Measurements from ENCODE around the gene UBE2O. TPM values are rescaled to one million over a fixed set of nuclear protein-coding genes. Genes with fewer than 3 reads are reported as not detected.

Gene UBE2O
- total and polyA plus RNA-seq, 11 donors: 16.0 to 36.1 (median 30.7) TPM

DNA sequence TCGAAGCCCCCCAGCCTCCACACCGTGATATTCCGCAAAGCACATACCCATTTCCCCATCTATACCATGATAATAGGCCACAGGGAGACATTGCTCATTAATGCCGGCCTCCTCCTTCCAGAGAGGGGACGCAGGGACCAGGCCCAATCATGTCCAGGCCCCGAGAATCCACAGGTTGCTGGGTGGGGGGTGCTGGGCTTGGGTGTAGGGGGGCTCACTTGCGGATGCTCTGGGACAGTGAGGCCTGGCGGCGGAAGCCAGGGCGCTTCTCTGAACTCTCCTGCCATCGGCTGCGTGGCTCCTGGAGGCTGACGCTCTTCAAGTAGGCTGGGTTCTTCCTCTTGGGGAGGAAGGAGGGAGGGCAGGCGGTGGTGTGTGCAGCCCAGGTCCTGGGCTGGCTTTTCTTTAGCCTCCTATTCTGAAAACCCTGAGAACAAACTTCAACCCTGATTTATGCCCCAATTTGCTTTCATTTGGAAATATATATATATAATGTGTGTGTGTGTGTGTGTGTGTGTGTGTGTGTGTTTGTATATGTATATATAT lies 26.6 kb upstream of the UBE2O start:
- TF ChIP-seq, protein P1, sequence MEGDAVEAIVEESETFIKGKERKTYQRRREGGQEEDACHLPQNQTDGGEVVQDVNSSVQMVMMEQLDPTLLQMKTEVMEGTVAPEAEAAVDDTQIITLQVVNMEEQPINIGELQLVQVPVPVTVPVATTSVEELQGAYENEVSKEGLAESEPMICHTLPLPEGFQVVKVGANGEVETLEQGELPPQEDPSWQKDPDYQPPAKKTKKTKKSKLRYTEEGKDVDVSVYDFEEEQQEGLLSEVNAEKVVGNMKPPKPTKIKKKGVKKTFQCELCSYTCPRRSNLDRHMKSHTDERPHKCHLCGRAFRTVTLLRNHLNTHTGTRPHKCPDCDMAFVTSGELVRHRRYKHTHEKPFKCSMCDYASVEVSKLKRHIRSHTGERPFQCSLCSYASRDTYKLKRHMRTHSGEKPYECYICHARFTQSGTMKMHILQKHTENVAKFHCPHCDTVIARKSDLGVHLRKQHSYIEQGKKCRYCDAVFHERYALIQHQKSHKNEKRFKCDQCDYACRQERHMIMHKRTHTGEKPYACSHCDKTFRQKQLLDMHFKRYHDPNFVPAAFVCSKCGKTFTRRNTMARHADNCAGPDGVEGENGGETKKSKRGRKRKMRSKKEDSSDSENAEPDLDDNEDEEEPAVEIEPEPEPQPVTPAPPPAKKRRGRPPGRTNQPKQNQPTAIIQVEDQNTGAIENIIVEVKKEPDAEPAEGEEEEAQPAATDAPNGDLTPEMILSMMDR (IDR thresholded peaks at IDR 0.05): no peak
- Histone ChIP-seq H3K4me1 (peaks cover 0 to 43% (median 0%) of the 10 kb centered on the region in 12 donors), H3K27me3 (no peaks in the 10 kb centered on the region), H3K9me3 (no peaks in the 10 kb centered on the region), H3K36me3 (peaks cover 0 to 61% (median 0%) of the 10 kb centered on the region in 9 donors), H3K27ac (no peak overlapping the region), H3K4me3 (no peak overlapping the region)
- WGBS, 4 donors: 88 to 91% (median 90%) methylated on average over 12 to 14 of the region's 14 CpGs
- no peak for DNase-seq
- intact Hi-C loops (cut with DNase I): no loop called here
- ATAC-seq: no peak

DNA sequence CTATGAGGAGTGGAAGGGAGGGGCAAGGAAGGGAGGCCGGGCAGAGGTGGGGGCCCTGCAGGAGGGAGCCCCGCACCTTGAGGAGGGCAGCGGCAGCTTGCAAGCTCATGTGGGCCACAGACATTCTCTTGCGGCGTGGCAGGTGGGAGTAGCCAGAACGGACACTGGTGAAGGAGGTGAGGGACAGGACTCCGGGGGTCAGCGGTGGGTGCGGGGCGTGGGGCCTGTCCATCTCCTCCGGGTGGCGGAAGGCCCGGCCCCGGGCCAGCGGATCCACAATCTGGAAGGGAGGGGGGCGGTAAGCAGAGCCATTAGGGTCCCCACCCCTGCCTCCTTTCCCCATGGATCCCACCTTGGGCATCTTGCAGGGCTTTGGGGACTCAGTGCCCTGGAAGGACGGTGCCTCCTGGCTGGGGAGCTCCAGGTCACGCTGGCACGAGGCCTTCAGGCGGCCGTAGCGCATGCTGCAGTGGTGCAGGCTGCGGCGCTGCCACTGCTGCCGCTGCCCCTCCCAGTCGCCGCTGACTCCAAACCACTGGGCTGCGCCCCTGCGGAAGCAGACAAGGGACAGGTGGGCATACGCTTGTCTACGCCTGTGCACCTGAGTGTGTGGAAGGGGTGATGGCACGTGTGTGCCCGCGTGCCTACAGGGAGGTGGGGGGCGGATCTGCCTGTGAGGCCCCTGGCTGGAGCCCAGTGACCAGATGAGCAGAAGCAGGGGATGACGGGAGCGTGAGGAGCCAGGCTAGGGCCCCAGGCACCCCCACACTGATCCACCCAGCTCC lies 26.0 kb upstream of the UBE2O start:
- Histone ChIP-seq H3K4me3 (no peak overlapping the region), H3K9me3 (no peaks in the 10 kb centered on the region), H3K27ac (no peak overlapping the region), H3K4me1 (peaks cover 0 to 36% (median 0%) of the 10 kb centered on the region in 12 donors), H3K27me3 (no peaks in the 10 kb centered on the region), H3K36me3 (peaks cover 0 to 68% (median 0%) of the 10 kb centered on the region in 9 donors)
- ATAC-seq (no peak), DNase-seq (no peak)
- WGBS, 4 donors: 91 to 95% (median 92%) methylated on average over 22 to 37 of the region's 37 CpGs
- TF ChIP-seq, protein P1 (IDR thresholded peaks at IDR 0.05): no peak
- TF ChIP-seq POLR2A (IDR thresholded peaks at IDR 0.05): no peak
- intact Hi-C loops (cut with DNase I): no loop called here

DNA sequence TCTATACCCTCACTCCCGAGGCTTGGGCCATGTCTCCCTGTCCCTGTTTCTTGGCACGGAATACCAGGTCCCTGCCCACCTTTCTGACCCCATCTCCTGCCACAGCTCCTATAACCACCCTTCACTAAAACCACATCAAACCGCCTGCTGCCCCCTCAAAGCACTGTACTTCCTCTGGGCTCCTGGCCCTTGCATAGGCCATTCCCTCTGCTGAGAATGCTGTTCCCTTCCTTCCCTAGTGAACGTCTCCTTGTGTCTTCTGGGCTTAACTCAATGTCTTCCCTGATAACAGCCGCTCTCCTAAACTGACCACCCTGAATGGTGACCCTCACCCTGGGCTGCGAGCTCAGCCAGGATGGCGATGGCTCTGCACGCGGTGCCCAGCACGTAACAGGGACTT lies 25.1 kb upstream of the UBE2O start:
- 94 to 95% (median 95%) methylated on average over 10 of the region's 10 CpGs for WGBS, 4 donors
- H3K4me3 ChIP-seq: no peak overlapping the region
- H3K27me3 ChIP-seq: no peaks in the 10 kb centered on the region
- H3K27ac ChIP-seq: no peak overlapping the region
- H3K36me3 ChIP-seq: peaks cover 0 to 76% (median 5%) of the 10 kb centered on the region in 9 donors
- H3K4me1 ChIP-seq: peaks cover 0 to 29% (median 0%) of the 10 kb centered on the region in 12 donors
- H3K9me3 ChIP-seq: no peaks in the 10 kb centered on the region
- DNase-seq (no peak), ATAC-seq (no peak)
- TF ChIP-seq, protein P1 (IDR thresholded peaks at IDR 0.05): no peak
- TF ChIP-seq POLR2A (IDR thresholded peaks at IDR 0.05): no peak
- intact Hi-C loops (cut with DNase I): no loop called here

- DNase-seq: no peak
- H3K27ac ChIP-seq: no peak overlapping the region
- H3K4me3 ChIP-seq: no peak overlapping the region
- peaks cover 0 to 24% (median 0%) of the 10 kb centered on the region in 12 donors for H3K4me1 ChIP-seq
- TF ChIP-seq POLR2A (IDR thresholded peaks at IDR 0.05): no peak
- TF ChIP-seq, protein P1 (IDR thresholded peaks at IDR 0.05): no peak
- H3K9me3 ChIP-seq: no peaks in the 10 kb centered on the region
- no peak for ATAC-seq
- no peaks in the 10 kb centered on the region for H3K27me3 ChIP-seq
- WGBS, 4 donors: 86 to 93% (median 92%) methylated on average over 6 to 15 of the region's 15 CpGs
- intact Hi-C loops (cut with DNase I): no loop called here
- H3K36me3 ChIP-seq: peaks cover 0 to 81% (median 5%) of the 10 kb centered on the region in 9 donors
These were observed 24.6 kb upstream of the UBE2O start for GRCh38 chr17:76477576-76477975.
